AG09319 (cell line): Measurements from ENCODE around the gene EFHD2.

Source experiments
- DNase-seq: peaks from one replicate; pipeline ENCODE4 v3.0.0-alpha.2; 2010; ENCODE audit warnings: low read depth; ENCODE audit errors: extremely low read depth
- TF ChIP-seq, protein P1 (sequence below): IDR thresholded peaks from 2 replicates; pipeline ENCODE4 v1.5.1; 2011; ENCODE audit warnings: low read depth, mild to moderate bottlenecking, inconsistent platforms, low read length, moderate library complexity

EFHD2 gene

DNA sequence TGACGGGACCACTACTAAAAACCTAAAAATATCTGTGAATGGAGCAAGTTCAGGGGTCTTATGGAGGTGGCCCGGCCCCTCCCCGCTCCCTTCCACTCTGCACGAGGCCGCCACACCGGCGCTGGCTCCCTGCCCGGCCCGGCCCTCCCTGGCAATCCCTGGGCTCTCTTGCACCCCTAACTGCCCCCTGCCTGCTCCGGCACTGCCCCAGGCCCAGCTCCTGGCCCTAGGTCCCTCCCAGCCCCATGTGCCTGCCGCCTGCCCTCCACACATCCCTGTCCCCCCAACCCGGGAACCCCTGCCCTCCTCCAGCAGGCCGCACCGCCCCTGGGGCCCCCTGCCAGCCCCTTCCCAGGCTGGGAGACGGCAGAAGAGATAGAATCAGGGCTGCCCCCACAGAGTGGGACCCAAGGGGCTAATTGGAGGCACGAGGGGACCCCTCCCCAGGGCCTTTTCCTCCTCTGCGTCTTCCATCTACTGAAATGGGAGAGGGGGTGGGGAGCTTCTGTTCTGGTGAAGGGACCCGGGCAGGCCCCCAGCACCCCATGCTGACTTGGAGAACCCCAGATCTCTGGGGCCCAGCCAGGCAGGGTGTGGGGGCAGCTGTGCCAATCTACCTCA lies 19.2 kb downstream of the EFHD2 start:
- TF ChIP-seq, protein P1, sequence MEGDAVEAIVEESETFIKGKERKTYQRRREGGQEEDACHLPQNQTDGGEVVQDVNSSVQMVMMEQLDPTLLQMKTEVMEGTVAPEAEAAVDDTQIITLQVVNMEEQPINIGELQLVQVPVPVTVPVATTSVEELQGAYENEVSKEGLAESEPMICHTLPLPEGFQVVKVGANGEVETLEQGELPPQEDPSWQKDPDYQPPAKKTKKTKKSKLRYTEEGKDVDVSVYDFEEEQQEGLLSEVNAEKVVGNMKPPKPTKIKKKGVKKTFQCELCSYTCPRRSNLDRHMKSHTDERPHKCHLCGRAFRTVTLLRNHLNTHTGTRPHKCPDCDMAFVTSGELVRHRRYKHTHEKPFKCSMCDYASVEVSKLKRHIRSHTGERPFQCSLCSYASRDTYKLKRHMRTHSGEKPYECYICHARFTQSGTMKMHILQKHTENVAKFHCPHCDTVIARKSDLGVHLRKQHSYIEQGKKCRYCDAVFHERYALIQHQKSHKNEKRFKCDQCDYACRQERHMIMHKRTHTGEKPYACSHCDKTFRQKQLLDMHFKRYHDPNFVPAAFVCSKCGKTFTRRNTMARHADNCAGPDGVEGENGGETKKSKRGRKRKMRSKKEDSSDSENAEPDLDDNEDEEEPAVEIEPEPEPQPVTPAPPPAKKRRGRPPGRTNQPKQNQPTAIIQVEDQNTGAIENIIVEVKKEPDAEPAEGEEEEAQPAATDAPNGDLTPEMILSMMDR: no peak
- no peak for DNase-seq

DNA sequence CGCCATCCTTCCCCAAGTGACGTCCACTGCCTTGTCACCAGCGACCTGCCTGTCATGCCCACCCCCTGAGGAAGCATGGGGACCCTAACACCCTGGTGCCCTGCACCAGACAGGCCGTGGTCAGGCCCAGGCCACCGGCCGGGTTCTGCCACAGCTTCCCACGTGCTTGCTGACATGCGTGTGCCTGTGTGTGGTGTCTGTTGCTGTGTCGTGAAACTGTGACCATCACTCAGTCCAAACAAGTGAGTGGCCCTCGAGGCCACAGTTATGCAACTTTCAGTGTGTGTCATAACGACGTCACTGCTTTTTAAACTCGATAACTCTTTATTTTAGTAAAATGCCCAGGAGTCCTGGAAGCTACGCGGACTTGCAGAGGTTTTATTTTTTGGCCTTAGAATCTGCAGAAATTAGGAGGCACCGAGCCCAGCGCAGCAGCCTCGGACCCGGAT lies 20.0 kb downstream of the EFHD2 start:
- TF ChIP-seq, protein P1: no peak
- DNase-seq: no peak

DNA sequence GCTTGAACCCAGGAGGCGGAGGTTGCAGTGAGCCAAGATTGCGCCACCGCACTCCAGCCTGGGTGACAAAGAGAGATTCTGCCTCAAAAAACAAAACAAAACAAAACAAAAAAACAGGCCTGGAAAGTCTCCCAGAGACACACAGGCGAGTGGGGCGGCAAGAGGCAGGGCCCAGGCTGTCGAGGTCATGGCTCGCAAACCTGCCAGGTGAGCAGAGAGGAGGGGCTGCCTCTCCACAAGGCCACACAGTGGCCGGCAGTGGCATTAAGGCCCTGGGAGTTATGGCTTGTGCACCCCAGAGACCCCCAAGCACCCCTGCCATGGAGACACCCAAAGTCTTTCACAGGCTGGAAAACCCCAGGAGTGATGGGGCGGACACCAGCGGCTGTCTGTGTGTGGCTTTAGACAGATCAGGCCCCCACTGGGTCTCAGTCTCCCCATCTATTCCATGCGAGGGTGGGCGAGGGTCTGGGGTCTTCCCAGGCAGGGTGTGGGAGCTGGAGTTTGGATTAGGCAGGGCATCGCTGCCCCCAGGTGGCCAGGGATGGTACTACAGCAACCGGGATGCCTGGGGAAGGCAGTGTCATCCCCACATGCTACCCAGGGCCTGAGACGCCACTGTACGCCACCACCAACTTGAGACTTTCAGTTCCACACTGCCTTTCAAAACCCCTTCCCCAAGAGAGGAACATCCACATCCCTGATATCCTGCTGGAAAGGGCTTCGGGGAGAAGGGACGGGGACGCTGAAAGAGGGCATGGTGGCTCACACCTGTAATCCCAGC lies 21.3 kb downstream of the EFHD2 start:
- no peak for DNase-seq
- TF ChIP-seq, protein P1: peak; percentile 94

DNA sequence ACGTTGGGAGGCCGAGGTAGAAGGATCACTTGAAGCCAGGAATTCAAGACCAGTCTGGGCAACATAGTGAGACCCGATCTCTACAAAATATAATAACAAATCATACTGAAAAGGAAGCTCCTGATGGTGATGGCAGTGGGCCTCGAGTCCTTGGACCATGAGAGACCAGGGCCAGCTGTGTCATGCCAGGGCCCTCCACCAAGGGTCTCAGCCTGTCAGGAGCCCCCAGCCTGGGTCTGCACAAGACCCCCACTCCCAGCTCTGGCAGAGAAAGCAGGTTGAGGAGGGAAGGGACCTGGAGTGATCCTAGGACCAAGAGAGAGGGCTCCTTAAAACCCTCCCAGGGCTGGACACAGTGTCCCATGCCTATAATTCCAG lies 21.9 kb downstream of the EFHD2 start:
- DNase-seq: no peak
- TF ChIP-seq, protein P1: no peak

DNA sequence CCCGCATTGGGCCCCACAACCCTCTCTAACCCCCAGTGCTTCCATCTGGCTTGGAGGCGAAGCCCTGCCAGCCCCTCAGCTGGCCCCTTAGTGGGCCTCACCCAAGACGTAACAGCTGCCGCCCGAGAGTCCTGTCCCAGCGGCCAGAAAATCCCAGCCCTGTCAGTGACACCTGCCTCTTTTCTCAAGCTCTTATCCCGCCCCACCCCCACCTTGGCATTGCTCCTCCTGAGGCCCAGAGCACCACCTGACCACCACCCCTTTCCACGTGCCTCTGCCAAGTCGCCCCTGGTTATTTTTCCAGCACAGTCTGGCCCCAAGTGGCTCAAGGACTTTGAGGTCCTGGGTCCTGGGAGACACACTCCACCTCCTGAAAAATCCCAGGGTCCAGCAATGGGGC lies 22.6 kb downstream of the EFHD2 start:
- DNase-seq: no peak
- TF ChIP-seq, protein P1: no peak

DNA sequence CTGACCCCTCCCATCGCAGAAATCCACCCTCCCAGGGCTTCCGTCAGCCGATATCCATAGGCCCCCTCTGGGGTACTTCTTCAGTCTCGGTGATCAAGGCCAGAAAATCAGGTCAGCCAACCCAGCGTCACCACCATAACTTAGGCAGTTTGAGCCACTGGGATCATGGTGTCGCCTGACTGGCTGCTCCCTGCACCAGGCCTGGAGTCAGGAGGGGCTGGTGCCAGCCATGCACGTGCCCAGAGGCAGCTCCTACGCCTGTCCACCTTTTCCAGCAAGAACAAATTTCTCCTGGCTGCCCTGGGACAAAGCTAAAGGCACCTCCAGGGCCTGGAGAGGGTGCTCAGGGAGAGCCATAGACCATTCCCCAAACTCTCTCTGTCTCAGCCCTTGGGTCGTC lies 23.8 kb downstream of the EFHD2 start:
- DNase-seq: no peak
- TF ChIP-seq, protein P1: no peak

DNA sequence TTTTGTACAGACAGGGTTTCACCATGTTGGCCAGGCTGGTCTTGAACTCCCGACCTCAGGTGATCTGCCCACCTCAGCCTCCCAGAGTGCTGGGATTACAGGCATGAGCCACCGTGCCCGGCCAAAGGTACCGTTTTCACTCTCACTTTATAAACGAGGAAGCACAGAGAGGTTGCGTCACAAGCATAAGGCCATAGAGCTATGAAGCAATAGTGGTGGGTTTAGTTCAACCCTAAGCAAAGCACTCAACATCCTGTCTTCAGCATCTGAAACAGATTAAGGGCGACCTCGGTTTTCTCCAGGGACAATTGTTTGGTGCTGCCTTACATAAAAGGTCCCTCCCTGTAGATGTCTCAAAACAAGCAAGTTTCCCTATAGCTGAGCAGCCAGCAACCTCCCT lies 25.1 kb downstream of the EFHD2 start:
- DNase-seq: peak; percentile 70
